Endothelial cell of umbilical vein (primary cell): ENCODE measurements around the gene PTPRT. TPM values are rescaled to one million over a fixed set of nuclear protein-coding genes. Genes with fewer than 3 reads are reported as not detected.

ENCODE experiments used
- BruUV-seq: library from RNA; stranded (reverse); fragments of 400-500 nt; replicated peaks from 2 replicates; lab custom pipeline; 2021; lab: Mats Ljungman, UMichigan
- CTCF ChIA-PET: fragments of 300-600, 350-600 bp; sonication (Branson Sonifier 250); formaldehyde crosslinking; loops from one replicate; lab custom pipeline; 2021; ENCODE audit warnings: antibody characterized with exemption, inconsistent platforms; lab: Charles Lee
- POLR2A ChIA-PET: fragments of 300-600, 350-600 bp; sonication (Branson Sonifier 250); formaldehyde crosslinking; loops from one replicate; lab custom pipeline; 2021; ENCODE audit warnings: antibody characterized with exemption, inconsistent platforms; lab: Charles Lee
- DNase-seq: peaks from one replicate; pipeline ENCODE4 v3.0.0-alpha.2; 2011; ENCODE audit warnings: low read depth, low spot score
- FAIRE-seq: peaks from 2 replicates; lab custom pipeline; 2011; peaks lifted over from hg19 to GRCh38; lab: Jason Lieb, UNC
- H2AFZ ChIP-seq: 2 replicates; pipeline ENCODE4 v1.6.0; 2012; ENCODE audit warnings: low read depth, low read length, control low read depth, inconsistent platforms
- H3K27ac ChIP-seq: 2 replicates; pipeline ENCODE4 v1.5.1; 2011; ENCODE audit warnings: low read depth, mild to moderate bottlenecking, control low read depth, low read length, moderate library complexity; ENCODE audit not compliant: insufficient read depth
- H3K27me3 ChIP-seq, 2 experiments: 2 replicates each; pipeline versions ENCODE4 v1.6.0 to v1.6.1; 2011; ENCODE audit warnings: low read length in 2 of 2, mixed read lengths in 1 of 2; ENCODE audit not compliant: control insufficient read depth in 2 of 2, insufficient read depth in 2 of 2
- H3K36me3 ChIP-seq, 2 experiments: 2 replicates in 1 of 2; 3 replicates in 1 of 2; pipeline ENCODE4 v1.5.1; 2011; ENCODE audit warnings: low read length in 2 of 2, mild to moderate bottlenecking in 1 of 2, moderate library complexity in 1 of 2; ENCODE audit not compliant: control insufficient read depth in 2 of 2, insufficient read depth in 2 of 2; ENCODE audit errors: extremely low read depth in 1 of 2
- H3K4me1 ChIP-seq: 3 replicates; pipeline ENCODE4 v1.5.1; 2011; ENCODE audit warnings: mild to moderate bottlenecking, low read length; ENCODE audit not compliant: control insufficient read depth, insufficient read depth; ENCODE audit errors: extremely low read depth
- H3K4me2 ChIP-seq: 2 replicates; pipeline ENCODE4 v1.6.1; 2011; ENCODE audit warnings: low read length, control low read depth, mixed read lengths; ENCODE audit not compliant: insufficient read depth
- H3K4me3 ChIP-seq, 3 experiments: fragments of 200-600 bp in 1 of 3; sonication (generic), shearing (Covaris generic) in 1 of 3; replicated peaks in 1 of 3; 2 replicates each; pipeline ENCODE4 v1.5.1; 2011 to 2016; ENCODE audit warnings: control low read depth in 3 of 3, low read length in 3 of 3, mild to moderate bottlenecking in 2 of 3, inconsistent platforms in 1 of 3, low read depth in 1 of 3, moderate library complexity in 1 of 3; ENCODE audit not compliant: insufficient read depth in 1 of 3
- H3K79me2 ChIP-seq: 2 replicates; pipeline ENCODE4 v1.6.0; 2012; ENCODE audit warnings: low read length, inconsistent platforms; ENCODE audit not compliant: control insufficient read depth, insufficient read depth
- H3K9ac ChIP-seq: replicated peaks from 2 replicates; pipeline ENCODE3; 2011; ENCODE audit warnings: low read length, control low read depth; ENCODE audit not compliant: insufficient read depth; ENCODE audit errors: extremely low read depth
- H3K9me1 ChIP-seq: replicated peaks from 3 replicates; pipeline ENCODE4 v1.6.0; 2011; ENCODE audit warnings: mild to moderate bottlenecking, low read length; ENCODE audit not compliant: control insufficient read depth, insufficient read depth; ENCODE audit errors: extremely low read depth
- H3K9me3 ChIP-seq: replicated peaks from 2 replicates; pipeline ENCODE4 v1.5.1; 2012; ENCODE audit warnings: low read length, inconsistent platforms; ENCODE audit not compliant: control insufficient read depth, insufficient read depth
- H4K20me1 ChIP-seq: replicated peaks from 2 replicates; pipeline ENCODE3; 2011; ENCODE audit warnings: mild to moderate bottlenecking, low read length; ENCODE audit not compliant: control insufficient read depth, insufficient read depth; ENCODE audit errors: extremely low read depth
- CTCF ChIP-seq, 2 donors: IDR thresholded peaks; 1 replicate in 1 of 2; 2 replicates in 1 of 2; pipeline ENCODE4 v1.5.1; 2011; ENCODE audit warnings: low read length in 2 of 2, mild to moderate bottlenecking in 2 of 2, moderate library complexity in 2 of 2, control low read depth in 1 of 2, inconsistent platforms in 1 of 2, low read depth in 1 of 2; ENCODE audit not compliant: insufficient read depth in 1 of 2; ENCODE audit errors: extremely low read depth in 1 of 2
- EZH2 ChIP-seq: IDR thresholded peaks from 2 replicates; pipeline ENCODE4 v1.6.1; 2012; ENCODE audit warnings: borderline replicate concordance, low read depth, mild to moderate bottlenecking, moderate library complexity, low read length, inconsistent platforms; ENCODE audit not compliant: severe bottlenecking
- FOS ChIP-seq: IDR thresholded peaks from 2 replicates; pipeline ENCODE4 v1.6.1; 2011; ENCODE audit warnings: mild to moderate bottlenecking, low read length, moderate library complexity, borderline replicate concordance; ENCODE audit not compliant: insufficient read depth
- GATA2 ChIP-seq: IDR thresholded peaks from 2 replicates; pipeline ENCODE4 v1.7.0; 2011; ENCODE audit warnings: low read depth, mild to moderate bottlenecking, moderate library complexity, mixed read lengths, low read length; ENCODE audit not compliant: insufficient read length, insufficient read depth
- JUN ChIP-seq: IDR thresholded peaks from 2 replicates; pipeline ENCODE4 v1.6.1; 2011; ENCODE audit warnings: borderline replicate concordance, low read depth; ENCODE audit not compliant: insufficient read length, insufficient read depth
- MAX ChIP-seq: IDR thresholded peaks from 2 replicates; pipeline ENCODE4 v1.6.1; 2011; ENCODE audit not compliant: insufficient read depth, insufficient read length
- MYC ChIP-seq: IDR thresholded peaks from one replicate; pipeline ENCODE4 v1.6.1; 2011; ENCODE audit warnings: mild to moderate bottlenecking, low read depth, low read length
- POLR2A ChIP-seq: IDR thresholded peaks from 2 replicates; pipeline ENCODE4 v1.6.1; 2012; ENCODE audit warnings: low read depth, mild to moderate bottlenecking, control low read depth, low read length
- POLR2AphosphoS5 ChIP-seq: IDR thresholded peaks from 2 replicates; pipeline ENCODE4 v1.6.1; 2012; ENCODE audit warnings: low read depth, mild to moderate bottlenecking, control low read depth, low read length, moderate library complexity; ENCODE audit not compliant: insufficient read depth
- dilution Hi-C: fragments of 300-500 bp; cut with MboI; formaldehyde crosslinking; loops from one replicate; pipeline ENCODE4 v1.15.0; 2019; ENCODE audit warnings: low sequenced_read_pairs; ENCODE audit not compliant: extremely low pct_ligation_motif_present
- intact Hi-C: fragments of 100-400 bp; cut with micrococcal nuclease; formaldehyde crosslinking; loops from one replicate; pipeline ENCODE4 v1.10.0; 2022
- polyA plus RNA-seq, 4 experiments: library from polyadenylated mRNA; depleted of rRNA in 3 of 4; stranded (reverse) in 3 of 4; unstranded in 1 of 4; fragments of >200 nt; gene quantifications; 2 replicates each; pipeline versions ENCODE4 v1.2.1 to v1.2.3, GENCODE V29; 2011 to 2012; ENCODE audit warnings: missing spikeins in 1 of 4
- total RNA-seq: library from RNA; stranded (reverse); gene quantifications from 2 replicates; pipeline ENCODE4 v1.2.3, GENCODE V29; 2021

Gene PTPRT
- total and polyA plus RNA-seq, 2 donors (not counting 3 experiments of a cell fraction or from before 2014, with no cell fraction given), result not detected

GRCh38 chr20:42775037-42775436, 414.7 kb downstream of the PTPRT start:
- BruUV-seq, result no TSS peak
- Histone ChIP-seq H4K20me1 (no peaks in the 10 kb centered on the region), H3K4me3 (no peak overlapping the region), H3K4me2 (no peak overlapping the region), H3K27ac (no peak overlapping the region), H3K9me3 (peaks cover 18% of the 10 kb centered on the region), H3K9me1 (no peaks in the 10 kb centered on the region), H3K4me1 (no peaks in the 10 kb centered on the region), H3K9ac (no peak overlapping the region), H3K79me2 (no peaks in the 10 kb centered on the region), H3K36me3 (no peaks in the 10 kb centered on the region), H2AFZ (no peak overlapping the region), H3K27me3 (no peaks in the 10 kb centered on the region)
- no peak for FAIRE-seq
- no peak for TF ChIP-seq POLR2AphosphoS5
- CTCF ChIA-PET, result no interaction called here
- intact Hi-C loops (no loop called here), dilution Hi-C loops (no loop called here)
- POLR2A ChIA-PET, result no interaction called here
- no peak for DNase-seq

- dilution Hi-C loops (no loop called here), intact Hi-C loops (no loop called here)
- FAIRE-seq, result no peak
Observed at GRCh38 chr20:42763015-42763414, 426.7 kb downstream of the PTPRT start.

More at GRCh38 chr20:42763015-42763414, 426.7 kb downstream of the PTPRT start:
- CTCF ChIA-PET, result no interaction called here
- no peaks in the 10 kb centered on the region for H4K20me1 ChIP-seq
- H3K79me2 ChIP-seq, result no peaks in the 10 kb centered on the region
- no peak overlapping the region for H3K9ac ChIP-seq
- no peaks in the 10 kb centered on the region for H3K27me3 ChIP-seq
- peaks cover 4% of the 10 kb centered on the region for H3K9me3 ChIP-seq
- H3K4me2 ChIP-seq, result no peak overlapping the region
- DNase-seq, result no peak
- POLR2A ChIA-PET, result no interaction called here
- no peaks in the 10 kb centered on the region for H3K9me1 ChIP-seq
- no TSS peak for BruUV-seq
- no peaks in the 10 kb centered on the region for H3K36me3 ChIP-seq
- no peak for TF ChIP-seq JUN
- TF ChIP-seq FOS, result no peak
- no peak for TF ChIP-seq POLR2A
- TF ChIP-seq MYC, result no peak
- no peak for TF ChIP-seq GATA2
- TF ChIP-seq POLR2AphosphoS5, result no peak
- TF ChIP-seq CTCF (IDR thresholded peaks at IDR 0.05; ENCODE audit: extremely low read depth in 1 of 2, insufficient read depth in 1 of 2, low read depth in 1 of 2, low read length in 2 of 2), result no peak
- no peak for TF ChIP-seq EZH2
- no peak for TF ChIP-seq MAX
- no peak overlapping the region for H3K27ac ChIP-seq
- no peak overlapping the region for H3K4me3 ChIP-seq
- no peaks in the 10 kb centered on the region for H3K4me1 ChIP-seq
- H2AFZ ChIP-seq, result no peak overlapping the region
